ENCODE data around the gene ZNF507. TPM values are rescaled to one million over a fixed set of nuclear protein-coding genes. Genes with fewer than 3 reads are reported as not detected.
A peak's percentile ranks its signal among the peaks of the same experiment; 100 is the strongest.

The ZNF507 gene
- polyA plus RNA-seq, 3 donors = 0.08 to 0.39 (median 0.10) TPM

- DNase-seq = no peak
- TF ChIP-seq CTCF (IDR thresholded peaks at IDR 0.05) = no peak
- H3K4me3 ChIP-seq (replicated peaks in 1 of 3; ENCODE audit: low read depth in 2 of 3, low read length in 3 of 3) = no peak overlapping the region
- peaks cover 14% of the 10 kb centered on the region for H4K20me1 ChIP-seq (ENCODE audit: insufficient read depth, low read length)
- Mint-ChIP-seq H3K27me3 (ENCODE audit: low read depth in 3 of 3) (peaks cover 98 to 99% (median 98%) of the 10 kb centered on the region in 3 donors), H3K9me3 (peaks cover 0 to 28% (median 10%) of the 10 kb centered on the region in 7 donors), H3K27ac (peak overlapping the region in 1 of 7 donors; percentile 2), H3K4me1 (no peaks in the 10 kb centered on the region), H3K36me3 (no peaks in the 10 kb centered on the region), H3K4me3 (peak overlapping the region in 1 of 2 donors; percentile 84)
- intact Hi-C loops (cut with micrococcal nuclease) = loop anchor here in 1 of 2 donors (5.0 kb wide), 1 partner anchor 231 kb away; no protein-coding TSS in a partner anchor
- H3K4me1 ChIP-seq (ENCODE audit: control insufficient read depth in 1 of 2, insufficient read depth in 2 of 2, low read length in 2 of 2) = no peaks in the 10 kb centered on the region
- H3K4me2 ChIP-seq (replicated peaks; ENCODE audit: extremely low read depth, low read length, poor library complexity, severe bottlenecking) = no peak overlapping the region
- no peaks in the 10 kb centered on the region for H3K79me2 ChIP-seq (ENCODE audit: insufficient read depth, low read length)
- no peak overlapping the region for H3K27ac ChIP-seq (ENCODE audit: low read depth in 1 of 2, low read length in 2 of 2)
- peaks cover 2 to 28% of the 10 kb centered on the region in 2 donors for H3K9me3 ChIP-seq (replicated peaks in 1 of 2; ENCODE audit: control insufficient read depth in 1 of 2, insufficient read depth in 1 of 2, low read length in 2 of 2)
- no peak overlapping the region for H3K9ac ChIP-seq (ENCODE audit: insufficient read depth, low read length, poor library complexity, severe bottlenecking)
- no peaks in the 10 kb centered on the region for H3K36me3 ChIP-seq (replicated peaks in 1 of 2; ENCODE audit: control insufficient read depth in 1 of 2, insufficient read depth in 2 of 2, low read length in 2 of 2)
- H2AFZ ChIP-seq (ENCODE audit: insufficient read depth, low read depth, low read length, poor library complexity, severe bottlenecking) = no peak overlapping the region
- peaks cover 95 to 98% of the 10 kb centered on the region in 2 donors for H3K27me3 ChIP-seq (ENCODE audit: control insufficient read depth in 2 of 2, insufficient read depth in 2 of 2, low read length in 2 of 2)
- 91% methylated on average over 5 of the region's 7 CpGs for WGBS (ENCODE audit: insufficient coverage)
Observed at GRCh38 chr19:32336259-32337083, 8.9 kb upstream of the ZNF507 start.

- Histone ChIP-seq H3K4me2 (replicated peaks; ENCODE audit: extremely low read depth, low read length, poor library complexity, severe bottlenecking) (no peak overlapping the region), H3K27me3 (ENCODE audit: control insufficient read depth in 2 of 2, insufficient read depth in 2 of 2, low read length in 2 of 2) (peaks cover 97 to 98% of the 10 kb centered on the region in 2 donors), H3K9ac (ENCODE audit: insufficient read depth, low read length, poor library complexity, severe bottlenecking) (no peak overlapping the region), H3K27ac (ENCODE audit: low read depth in 1 of 2, low read length in 2 of 2) (no peak overlapping the region), H4K20me1 (ENCODE audit: insufficient read depth, low read length) (peaks cover 14% of the 10 kb centered on the region), H3K4me1 (ENCODE audit: control insufficient read depth in 1 of 2, insufficient read depth in 2 of 2, low read length in 2 of 2) (no peaks in the 10 kb centered on the region), H2AFZ (ENCODE audit: insufficient read depth, low read depth, low read length, poor library complexity, severe bottlenecking) (no peak overlapping the region), H3K4me3 (replicated peaks in 1 of 3; ENCODE audit: low read depth in 2 of 3, low read length in 3 of 3) (no peak overlapping the region), H3K79me2 (ENCODE audit: insufficient read depth, low read length) (no peaks in the 10 kb centered on the region), H3K36me3 (replicated peaks in 1 of 2; ENCODE audit: control insufficient read depth in 1 of 2, insufficient read depth in 2 of 2, low read length in 2 of 2) (no peaks in the 10 kb centered on the region), H3K9me3 (replicated peaks in 1 of 2; ENCODE audit: control insufficient read depth in 1 of 2, insufficient read depth in 1 of 2, low read length in 2 of 2) (peaks cover 2 to 33% of the 10 kb centered on the region in 2 donors)
- peak overlapping the region in 1 of 2 donors; percentile 84 for H3K4me3 Mint-ChIP-seq
- intact Hi-C loops (cut with micrococcal nuclease) = loop anchor here in 1 of 2 donors (5.0 kb wide), 1 partner anchor 230 kb away; no protein-coding TSS in a partner anchor
- no peak overlapping the region for H3K27ac Mint-ChIP-seq
- TF ChIP-seq CTCF (IDR thresholded peaks at IDR 0.05) = no peak
- peaks cover 0 to 25% (median 12%) of the 10 kb centered on the region in 7 donors for H3K9me3 Mint-ChIP-seq
- 90% methylated on average over 13 of the region's 19 CpGs for WGBS (ENCODE audit: insufficient coverage)
- H3K36me3 Mint-ChIP-seq = no peaks in the 10 kb centered on the region
- H3K4me1 Mint-ChIP-seq = no peaks in the 10 kb centered on the region
- peaks cover 98 to 99% (median 98%) of the 10 kb centered on the region in 3 donors for H3K27me3 Mint-ChIP-seq (ENCODE audit: low read depth in 3 of 3)
- no peak for DNase-seq
Observed at GRCh38 chr19:32337084-32337808, 8.2 kb upstream of the ZNF507 start.
